Skin of body (tissue), 2 donors: ENCODE measurements around the gene POU6F2. TPM values are rescaled to one million over a fixed set of nuclear protein-coding genes. Genes with fewer than 3 reads are reported as not detected.

Source experiments
- DNase-seq: peaks from one replicate; lab custom pipeline; 2025; lab: John Stamatoyannopoulos, UW
- total RNA-seq: library from RNA; depleted of rRNA; stranded (reverse); fragments of >200 nt; gene quantifications from one replicate; pipeline ENCODE4 v1.2.3, GENCODE V29; 2014

The POU6F2 gene
- total RNA-seq, 1 donor from 2014 or later, result 0.20 TPM

DNA sequence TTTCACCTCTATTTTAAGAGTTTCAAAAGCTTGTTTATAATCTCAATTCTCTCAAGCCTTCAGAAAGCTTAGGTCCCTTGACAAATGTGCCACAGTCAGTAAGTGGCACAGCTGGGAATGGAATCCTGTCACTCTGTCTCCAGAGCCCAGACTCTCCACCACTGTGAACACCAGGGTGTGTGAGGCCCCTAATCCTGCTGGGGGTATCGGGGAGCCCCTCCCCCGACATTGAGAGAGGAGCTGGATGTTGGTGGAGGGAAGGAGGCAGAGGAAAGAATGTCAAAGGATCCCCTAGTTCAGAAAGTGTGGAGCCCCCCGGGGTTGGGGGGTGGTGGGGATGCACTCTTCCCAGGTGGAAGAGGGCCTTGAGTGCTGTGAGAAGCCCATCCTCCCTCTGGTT lies 454.7 kb downstream of the POU6F2 start:
- no peak for DNase-seq

DNA sequence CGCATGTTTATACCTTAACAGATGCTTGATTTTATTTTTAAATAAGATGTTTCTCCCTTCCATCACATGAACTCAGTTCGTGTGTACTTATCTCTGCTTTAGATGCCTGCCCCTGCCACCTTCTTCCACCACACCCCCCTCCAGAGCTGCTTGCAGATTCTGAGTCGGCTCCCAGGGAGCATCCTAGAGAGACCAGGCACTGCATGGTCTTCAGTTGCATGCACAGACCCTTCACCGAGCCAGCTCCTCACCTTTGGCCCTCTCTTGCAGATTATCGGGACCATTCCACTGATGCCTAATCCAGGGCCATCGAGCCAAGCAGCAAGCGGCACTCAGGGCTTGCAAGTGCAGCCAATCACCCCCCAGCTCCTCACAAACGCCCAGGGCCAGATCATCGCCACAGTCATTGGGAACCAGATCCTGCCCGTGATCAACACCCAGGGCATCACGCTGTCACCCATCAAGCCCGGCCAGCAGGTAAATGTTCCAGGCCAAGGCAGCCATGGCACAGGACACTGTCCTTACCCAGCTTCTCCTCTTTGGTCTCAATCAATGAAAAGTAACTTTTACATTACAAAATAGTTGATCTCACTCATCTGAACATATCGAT lies 455.2 kb downstream of the POU6F2 start:
- DNase-seq, result no peak

DNA sequence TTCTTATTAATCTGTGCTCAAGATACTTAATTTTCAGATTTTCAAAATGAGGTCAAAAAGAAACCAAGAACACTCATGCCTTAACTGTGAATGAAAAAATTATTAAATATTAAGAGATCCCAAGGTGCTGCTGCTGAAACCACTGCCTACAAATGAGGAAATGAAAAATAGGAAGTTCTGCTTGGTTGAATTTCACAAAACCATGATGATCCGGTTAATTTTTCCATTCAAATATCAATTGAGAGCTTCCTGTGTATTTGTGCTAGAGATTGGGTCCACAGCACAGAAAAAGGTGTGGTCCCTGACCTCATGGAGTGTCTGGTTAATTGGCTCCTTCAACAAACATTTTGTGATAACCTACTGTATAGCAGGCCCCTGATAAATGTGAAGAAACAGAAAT lies 455.8 kb downstream of the POU6F2 start:
- no peak for DNase-seq

DNA sequence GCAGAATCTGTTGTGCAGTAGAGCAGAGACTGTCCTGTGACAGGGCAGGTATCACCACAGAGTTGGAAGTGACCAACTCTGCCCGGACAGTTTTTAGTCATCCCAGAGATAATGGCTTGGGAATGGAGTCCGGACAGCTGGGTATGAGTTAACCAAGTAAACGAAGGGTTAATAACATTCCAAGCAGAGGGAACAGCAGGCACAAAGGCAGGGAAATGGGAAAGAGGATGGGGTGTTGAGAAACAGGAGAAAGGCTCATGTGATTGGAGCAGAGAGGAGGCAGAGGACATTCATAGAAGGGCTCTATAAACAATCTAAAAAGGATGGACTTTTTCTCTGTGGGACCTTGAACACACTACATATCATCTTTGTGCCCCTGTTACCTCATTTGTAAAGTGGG lies 456.3 kb downstream of the POU6F2 start:
- no peak for DNase-seq

DNA sequence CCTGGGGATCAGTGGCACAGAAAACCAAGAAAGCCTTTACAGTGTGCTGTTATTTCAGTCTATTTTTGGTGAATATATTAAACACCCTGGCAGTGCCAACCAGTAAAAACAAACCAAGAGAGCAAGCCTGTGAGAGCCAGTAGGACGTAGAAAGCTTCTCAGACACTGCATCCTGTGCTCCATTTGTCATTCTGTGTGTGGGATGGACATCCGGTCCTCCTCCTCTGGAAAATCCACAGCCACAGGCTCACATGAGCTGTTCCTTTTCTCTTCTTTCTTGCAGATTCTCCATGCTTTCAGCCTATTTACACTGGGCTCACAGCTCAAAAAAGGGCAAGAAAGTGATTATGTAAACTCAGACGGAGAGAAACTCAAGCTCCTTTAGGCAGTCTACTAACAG lies 468.8 kb downstream of the POU6F2 start:
- no peak for DNase-seq

DNA sequence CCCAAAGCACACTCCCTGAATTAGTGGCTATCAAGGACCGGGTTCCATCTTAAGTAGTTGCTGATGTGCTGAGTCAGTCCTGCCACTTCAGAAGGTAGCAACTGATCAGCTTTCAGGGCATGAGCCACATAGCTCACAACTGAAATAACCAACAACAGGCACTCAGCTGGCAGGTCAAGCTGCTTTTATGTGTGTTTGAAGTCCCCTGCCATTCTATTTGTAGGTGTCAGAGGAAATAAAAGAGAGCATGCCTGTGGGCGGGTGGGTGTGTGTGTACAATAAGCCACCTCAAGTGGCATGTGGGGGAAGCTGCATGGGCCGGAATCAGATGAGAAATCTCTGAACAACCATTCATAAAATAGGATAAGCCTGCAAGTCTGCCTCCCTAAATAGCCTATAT lies 474.2 kb downstream of the POU6F2 start:
- DNase-seq, result no peak

DNA sequence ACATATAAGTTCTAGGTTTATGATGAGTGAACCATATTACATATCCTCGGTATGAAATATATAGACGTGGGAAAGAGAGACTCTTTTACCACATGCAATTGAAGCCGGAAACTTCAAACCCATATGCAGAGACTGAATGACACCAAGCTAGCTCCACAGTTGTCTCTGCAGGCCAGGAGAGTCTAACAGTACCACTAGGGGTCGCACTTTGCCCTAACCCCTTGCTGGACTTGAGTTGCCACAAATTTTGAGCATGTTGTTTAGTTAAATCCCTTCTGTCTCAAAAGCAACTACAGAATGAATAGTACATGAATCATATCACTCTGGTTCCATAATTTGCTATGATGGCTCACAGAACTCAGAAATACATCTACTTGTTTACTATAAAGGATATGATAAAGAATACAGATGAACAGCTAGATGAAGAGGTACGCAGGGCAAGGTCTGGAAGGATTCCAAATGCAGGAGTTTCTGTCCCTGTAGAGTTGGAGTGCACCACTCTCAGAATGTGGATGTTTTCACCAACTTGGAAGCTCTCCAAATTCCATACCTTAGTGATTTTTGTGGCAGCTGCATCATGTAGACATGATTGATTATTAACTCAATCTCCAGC lies 476.1 kb downstream of the POU6F2 start:
- DNase-seq, result no peak

DNA sequence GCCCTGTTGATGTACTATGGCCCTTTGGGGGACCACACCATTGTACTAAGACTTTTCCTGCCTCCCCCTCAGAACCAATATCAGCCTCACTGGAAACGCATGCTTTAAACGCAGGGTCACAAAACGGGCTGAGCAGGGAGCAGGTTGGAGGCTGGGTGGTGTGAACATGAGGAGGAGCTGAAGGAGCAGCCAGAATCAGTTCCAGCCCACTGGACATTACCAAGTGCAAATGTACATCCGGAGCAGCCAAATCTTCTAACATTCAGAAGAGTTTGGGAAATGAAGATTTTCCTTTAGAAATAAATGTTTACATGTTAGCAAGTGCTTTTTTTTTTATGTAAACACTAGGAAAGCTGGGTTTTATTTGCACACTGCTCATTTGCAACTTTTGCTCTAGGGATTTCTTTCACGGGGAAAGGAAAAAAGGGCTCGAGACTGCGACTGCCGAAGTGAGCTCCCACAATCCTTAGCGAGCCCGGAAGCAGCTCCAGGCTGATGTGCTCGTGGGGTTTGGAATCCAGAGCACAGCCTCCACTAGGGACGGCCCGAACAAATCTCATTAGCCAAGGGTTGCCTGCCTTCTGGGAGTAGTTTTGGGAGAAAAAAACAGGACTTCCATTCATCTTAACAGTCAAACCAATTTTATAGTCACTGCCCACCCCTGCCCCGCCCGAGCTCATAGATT lies 480.5 kb downstream of the POU6F2 start:
- DNase-seq, result no peak

DNA sequence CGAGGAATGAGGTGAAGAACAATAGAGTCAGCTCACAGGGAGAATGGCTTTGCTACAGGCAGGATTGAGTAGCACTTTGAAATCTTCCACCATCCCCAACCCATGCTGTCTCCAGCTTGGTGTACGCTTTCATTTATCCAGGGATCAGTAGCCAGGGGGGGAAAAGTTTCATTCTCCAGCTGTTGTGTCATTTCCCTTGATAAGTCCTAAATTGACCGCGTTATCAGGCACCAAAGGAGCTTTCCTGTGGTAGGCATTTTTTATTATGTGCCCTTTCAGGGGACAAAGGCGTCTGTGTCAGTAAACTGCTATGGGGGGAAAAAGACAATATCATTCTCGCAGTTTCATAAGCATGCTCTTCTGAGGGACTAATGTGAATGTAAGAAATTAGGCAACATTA lies 481.9 kb downstream of the POU6F2 start:
- DNase-seq, result no peak

DNA sequence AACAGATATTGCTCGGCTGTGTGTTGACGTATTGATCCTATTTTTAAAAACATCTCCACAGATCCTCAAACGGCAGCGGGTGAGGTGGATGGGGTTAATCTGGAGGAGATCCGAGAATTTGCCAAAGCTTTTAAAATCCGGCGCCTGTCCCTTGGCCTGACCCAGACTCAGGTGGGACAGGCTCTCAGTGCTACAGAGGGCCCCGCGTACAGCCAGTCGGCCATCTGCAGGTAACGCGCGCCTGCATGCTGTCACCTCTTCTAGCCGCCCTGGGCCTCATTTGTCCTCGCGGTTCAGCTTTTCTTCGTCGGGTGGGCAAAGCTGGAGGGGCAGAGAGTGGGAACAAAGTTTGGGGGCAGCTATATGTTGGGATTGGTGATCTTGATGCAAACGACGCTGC lies 482.8 kb downstream of the POU6F2 start:
- DNase-seq, result no peak

DNA sequence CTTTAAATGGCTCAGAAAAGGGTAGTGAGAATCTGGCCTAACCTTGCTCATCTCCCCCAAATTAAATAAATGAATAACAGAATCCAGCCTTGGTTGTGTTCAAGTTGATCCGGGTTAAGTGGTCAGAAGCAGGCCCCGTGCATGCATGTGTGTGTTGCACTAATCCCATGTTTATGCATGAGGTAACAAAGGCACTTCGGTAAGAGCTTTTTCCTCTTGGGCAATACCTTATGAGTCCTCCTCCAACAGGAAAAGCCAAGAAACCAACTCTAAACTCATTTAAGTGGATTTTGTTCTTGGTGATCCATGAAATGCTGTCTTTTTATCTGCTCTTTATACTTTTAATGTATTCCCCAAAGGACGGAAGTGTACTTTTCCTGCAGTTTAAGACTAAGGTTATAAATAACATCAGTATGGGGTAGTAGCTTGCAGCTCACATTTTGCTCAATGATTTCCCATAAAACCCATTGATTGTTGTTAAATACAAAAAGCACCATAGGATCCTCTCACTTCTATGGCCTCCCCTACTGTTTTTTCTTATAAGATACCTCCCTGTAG lies 483.6 kb downstream of the POU6F2 start:
- no peak for DNase-seq

DNA sequence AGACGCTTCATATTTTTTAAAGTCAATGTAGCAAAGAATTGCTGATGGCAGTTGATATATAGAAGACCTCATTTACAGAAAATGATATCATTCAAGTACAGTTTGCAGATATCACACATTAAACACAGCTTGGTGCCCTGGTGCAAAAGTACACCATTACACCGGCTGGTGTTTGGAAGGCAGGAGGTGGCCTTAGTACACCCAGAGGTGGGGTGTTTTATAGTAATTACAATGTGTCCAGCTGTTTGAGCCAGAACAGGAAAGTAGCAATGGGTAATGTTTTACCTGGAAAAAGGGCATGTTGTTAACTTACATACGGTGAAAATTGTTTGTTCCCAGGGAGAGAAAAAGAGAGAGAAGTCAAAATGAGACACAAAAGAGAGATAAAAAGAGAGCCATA lies 485.5 kb downstream of the POU6F2 start:
- no peak for DNase-seq

DNA sequence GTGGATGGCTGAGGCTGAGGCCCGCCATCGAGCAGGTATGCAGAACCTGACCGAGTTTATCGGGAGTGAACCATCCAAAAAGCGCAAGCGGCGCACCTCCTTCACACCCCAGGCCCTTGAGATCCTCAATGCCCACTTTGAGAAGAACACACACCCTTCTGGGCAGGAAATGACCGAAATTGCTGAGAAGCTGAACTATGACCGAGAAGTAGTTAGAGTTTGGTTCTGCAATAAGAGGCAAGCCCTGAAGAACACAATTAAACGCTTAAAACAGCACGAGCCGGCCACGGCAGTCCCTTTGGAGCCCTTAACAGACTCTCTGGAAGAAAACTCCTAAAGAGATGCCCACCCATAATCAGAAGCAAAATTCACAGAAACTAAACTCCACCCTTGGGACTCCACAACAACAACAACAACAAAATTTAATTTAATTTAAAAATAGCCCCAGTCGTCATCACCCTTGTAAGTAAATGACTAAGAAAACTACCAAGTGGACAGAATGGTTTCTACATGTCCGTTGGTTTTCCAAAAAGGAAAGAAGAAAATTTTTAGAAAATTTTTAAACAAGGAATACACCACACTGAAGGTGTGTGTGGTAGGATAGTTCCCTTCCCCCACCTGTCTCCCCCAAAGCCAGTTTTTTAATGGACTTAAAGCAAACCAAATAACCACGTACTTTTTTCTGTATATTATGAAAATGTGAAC lies 486.8 kb downstream of the POU6F2 start:
- no peak for DNase-seq

DNA sequence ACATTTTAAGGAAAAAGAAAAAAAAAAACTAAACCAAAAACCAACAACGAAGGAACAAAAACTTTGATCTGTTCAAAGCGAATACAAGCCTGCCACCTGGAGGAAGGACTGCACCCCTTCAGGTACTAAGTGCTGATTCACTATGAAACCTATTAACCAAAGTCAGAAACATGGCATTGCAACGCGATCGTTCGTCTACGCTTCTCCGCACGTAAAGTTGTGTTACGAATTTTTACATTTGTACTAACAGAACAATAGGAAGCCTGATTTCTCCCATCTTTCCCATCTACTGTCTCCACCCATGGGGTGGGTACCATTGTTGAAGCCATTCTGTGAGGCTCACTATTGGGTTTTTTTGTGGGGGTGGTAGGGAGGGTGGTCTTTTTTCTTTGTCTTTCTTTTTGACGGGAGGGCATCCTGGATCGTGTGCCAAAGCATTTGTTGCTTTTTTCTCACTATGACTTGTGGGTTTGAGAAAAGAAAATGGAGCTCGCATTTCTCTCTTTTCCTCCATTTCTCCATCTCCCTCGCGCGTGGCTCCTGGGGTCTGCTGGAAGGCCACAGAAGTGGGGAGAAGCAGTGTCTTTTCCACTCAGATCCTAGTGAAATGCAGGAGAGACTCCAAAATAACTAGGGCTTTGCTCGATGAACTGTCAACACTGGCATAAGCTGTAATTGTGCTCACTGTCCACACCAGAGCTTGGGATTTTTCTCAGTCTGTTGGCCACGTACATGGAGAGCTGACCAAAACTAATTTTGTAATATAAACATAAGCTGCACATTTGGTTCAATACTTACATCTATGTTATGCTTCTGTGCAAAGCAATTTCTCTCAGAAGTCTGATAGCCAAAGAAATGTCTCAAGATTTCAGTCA lies 487.6 kb downstream of the POU6F2 start:
- DNase-seq, result peak; percentile 26

DNA sequence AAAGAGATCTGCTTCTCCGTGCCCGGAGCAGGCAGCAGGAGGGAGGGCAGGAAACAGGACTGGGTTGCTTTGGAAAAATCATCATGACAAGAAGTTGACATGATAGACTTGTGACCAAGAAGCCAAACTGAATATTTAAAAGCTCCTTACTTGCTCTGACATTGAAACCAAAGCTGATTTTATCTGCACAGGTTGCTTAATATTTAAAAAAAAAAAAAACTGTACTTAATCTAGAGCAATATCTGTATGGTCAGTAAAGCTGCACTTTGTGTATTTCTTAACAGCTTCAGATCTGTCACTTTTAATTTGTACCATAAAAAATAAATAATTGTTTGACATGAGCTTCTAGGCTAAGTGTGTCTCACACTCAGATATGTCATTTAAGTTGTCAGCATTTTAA lies 490.6 kb downstream of the POU6F2 start:
- no peak for DNase-seq

DNA sequence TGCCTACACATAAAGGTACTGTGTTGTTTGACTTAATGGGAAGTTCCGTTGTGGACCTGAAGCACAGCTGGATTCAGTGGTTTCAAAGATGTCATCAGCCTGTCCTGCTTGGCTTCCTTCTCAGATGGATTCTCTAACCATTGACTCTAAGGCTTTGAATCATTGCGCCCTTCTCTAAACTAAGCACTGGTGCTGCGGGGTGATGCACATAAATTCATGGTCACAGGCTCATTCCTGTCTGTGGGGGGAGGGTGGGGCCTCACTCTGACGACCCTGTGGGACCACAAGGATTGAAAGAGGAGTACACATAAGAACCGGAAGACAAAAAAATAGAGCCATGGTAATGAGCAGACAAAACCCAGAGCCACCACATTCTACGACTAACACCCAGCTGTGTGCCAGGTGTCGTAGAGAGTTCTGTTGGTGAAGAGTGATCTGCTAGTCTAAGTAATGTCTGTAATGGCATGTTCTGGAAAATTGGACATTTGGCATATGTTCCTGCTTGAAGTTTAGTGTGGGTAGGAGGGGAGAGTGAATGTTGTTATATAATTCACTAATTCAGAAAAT lies 491.2 kb downstream of the POU6F2 start:
- peak; percentile 21 for DNase-seq

DNA sequence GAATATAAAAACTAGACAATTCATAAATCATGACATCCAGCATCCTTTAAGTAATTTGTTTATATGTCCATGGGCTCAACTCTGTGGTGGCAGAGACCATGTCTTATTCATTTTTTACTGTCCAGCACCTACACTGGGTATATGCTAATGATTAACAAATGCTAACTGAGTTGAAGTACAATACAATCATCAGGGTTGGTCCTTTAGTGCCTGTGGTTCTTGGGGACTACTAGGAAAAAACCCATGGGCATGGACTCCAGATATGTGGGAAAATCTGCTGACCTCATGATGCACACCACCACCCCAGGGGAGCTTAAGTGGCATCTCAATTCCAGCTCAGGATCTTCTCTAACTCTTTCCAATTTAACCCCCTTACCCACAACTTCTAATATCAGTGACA lies 503.2 kb downstream of the POU6F2 start:
- no peak for DNase-seq

DNA sequence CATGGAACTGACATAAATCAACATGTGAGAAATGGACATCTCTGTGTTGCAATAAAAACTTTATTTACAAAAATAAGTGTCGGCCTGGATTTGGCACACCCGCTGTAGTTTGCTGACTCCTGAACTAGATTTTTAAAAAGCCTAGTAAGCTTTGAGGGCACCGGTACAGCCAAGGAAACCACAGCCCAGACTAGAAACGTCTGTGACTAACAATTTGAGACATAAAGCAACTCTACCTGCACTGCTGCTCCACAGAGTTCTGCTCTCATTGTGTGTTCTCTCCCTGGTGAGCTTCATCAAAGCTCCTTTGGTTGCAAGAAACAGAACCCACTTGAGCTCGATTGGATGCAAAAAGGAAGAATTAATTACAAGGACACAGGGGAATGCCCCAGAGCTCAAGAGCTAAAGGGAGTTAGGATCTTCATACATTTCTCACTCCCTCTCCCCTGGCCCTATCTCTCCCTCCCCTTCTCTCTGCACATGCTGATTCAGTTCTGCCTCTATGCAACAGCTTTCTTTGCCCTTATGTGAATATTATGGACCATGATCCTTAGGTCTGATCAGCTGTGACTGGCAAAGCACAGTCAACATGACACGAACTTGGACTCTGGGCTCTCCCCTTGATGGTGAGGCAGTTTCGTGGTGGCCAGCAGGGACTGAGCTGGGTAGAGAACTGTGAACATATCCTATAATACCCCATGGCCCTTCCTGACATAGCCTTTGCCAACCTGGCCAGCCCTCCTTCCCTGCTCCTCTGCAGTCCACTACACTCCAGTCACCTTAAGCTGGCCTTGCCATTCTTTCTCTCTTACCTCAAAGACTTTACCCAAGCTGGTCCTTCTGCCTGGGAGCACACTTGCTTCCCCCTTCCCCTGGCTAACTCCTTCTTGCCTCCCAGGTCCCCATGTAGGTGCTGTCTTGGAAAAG lies 511.0 kb downstream of the POU6F2 start:
- DNase-seq, result no peak

DNA sequence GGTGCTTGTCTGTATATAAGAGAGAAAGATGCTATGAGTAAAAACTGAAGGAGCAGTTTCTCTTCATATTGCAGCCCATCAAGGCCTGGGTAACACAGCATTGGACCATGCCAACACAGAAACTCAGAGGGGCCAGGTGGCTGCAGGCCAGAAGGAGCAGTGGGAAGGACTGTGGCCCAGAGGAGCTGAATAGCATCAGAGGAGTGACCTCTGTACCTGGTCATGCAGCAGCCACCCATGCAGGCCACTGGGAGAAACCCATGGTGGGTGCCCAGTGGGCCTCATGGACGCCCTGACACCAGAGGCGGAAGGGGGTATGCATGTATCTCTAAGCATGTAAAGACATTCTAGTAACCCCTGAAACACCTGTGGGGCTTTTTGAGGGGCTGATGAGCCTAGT lies 512.6 kb downstream of the POU6F2 start:
- no peak for DNase-seq

DNA sequence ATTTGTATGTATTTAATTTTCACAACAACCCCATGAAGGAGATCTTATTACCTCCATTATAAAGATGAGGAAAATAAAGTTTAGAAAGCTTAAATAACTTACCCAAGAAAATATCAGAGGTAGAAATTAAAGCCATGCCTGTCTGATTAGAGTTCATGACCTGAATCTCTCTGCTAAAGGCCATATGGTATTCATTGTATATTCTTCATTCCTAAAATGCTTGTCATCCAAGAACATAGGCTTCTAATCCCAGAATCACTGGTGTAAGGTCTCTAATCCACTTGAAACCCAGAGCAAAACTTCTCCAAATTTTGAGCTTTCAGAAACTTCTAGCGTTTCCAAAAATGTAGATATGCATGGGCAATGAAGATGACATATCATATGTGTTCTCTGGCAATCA lies 516.2 kb downstream of the POU6F2 start:
- DNase-seq, result no peak
